Parietal lobe (tissue), 2 donors: ENCODE data around the gene OPN5. TPM values are rescaled to one million over a fixed set of nuclear protein-coding genes. Genes with fewer than 3 reads are reported as not detected.

Experiments used
- small RNA-seq: library from RNA; depleted of rRNA; stranded (forward); fragments of <200 nt; gene quantifications from one replicate; pipeline ENCODE3, GENCODE V24; 2014; ENCODE audit warnings: low replicate concordance
- total RNA-seq: library from RNA; depleted of rRNA; stranded (reverse); fragments of >200 nt; gene quantifications from one replicate; pipeline ENCODE4 v1.2.3, GENCODE V29; 2014

OPN5 gene
- total RNA-seq, result not detected

GRCh38 chr6:47781732-47782131 lies at the start of gene OPN5:
OPN5 (plus strand) TSS chr6:47782032; CDS start chr6:47782067, 35 bp downstream.

Small RNA genes within 50 kb of the gene (small RNA-seq; reads per million reads assigned to genes)
- not detected for gene RNU1-105P

Other genes starting within 250 kb of the OPN5 start
- 0.31 TPM for gene ADGRF4, start 83.5 kb upstream of the OPN5 start, total RNA-seq